AG10803 (cell line): Measurements from ENCODE around the gene NLRC5.
"Not testable (repeated sequence)": the region's sequence is repeated elsewhere in the genome, so short reads cannot be mapped to it uniquely, and the experiment has no call there.

ENCODE experiments used
- DNase-seq: peaks from one replicate; pipeline ENCODE4 v3.0.0; 2010; ENCODE audit warnings: low read depth
- H3K4me3 ChIP-seq: 2 replicates; pipeline ENCODE4 v1.5.1; 2011; ENCODE audit warnings: mild to moderate bottlenecking, low read length, control low read depth
- TF ChIP-seq, protein P1 (sequence below): conservative IDR thresholded peaks from 2 replicates; pipeline ENCODE4 v1.5.1; 2011; ENCODE audit warnings: mild to moderate bottlenecking, low read length, control low read depth, inconsistent platforms

Gene NLRC5

DNA sequence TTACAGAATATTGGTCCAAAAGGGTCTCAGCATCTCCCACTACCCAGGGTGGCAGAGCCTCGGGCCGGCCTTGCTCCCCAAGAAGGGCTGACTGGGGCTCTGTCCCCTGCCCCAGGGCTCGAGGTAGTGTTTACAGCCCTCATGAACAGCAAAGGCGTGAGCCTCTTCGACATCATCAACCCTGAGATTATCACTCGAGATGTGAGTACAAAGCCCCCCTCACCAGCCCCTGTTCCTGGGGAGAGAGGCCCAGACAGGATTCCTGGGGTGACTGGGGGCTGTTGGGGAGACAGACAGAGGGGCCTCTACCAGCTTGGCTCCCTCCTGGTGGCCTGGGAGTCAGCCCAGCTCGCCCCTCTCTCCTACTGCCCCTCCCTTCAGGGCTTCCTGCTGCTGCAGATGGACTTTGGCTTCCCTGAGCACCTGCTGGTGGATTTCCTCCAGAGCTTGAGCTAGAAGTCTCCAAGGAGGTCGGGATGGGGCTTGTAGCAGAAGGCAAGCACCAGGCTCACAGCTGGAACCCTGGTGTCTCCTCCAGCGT, 6.1 kb upstream of the NLRC5 start:
- DNase-seq: no peak

DNA sequence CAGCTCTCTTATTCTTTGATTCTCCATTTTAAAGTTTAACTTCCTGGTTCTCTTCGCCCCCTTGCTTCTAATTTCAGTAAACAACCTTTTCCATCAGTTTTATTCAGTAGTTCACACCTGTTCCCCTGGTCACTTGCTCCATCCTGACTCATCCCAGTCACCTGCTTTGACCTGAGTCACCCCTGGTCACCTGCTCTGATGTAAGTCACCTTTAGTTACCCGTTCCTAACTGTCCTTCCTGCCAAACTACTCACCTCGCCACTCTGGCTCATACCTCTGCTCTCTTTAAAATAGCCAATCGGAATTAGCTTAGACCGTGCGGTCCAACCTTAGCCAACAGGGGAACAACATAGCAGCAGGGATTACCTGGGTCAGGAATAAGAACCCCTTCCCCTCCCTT, 4.7 kb upstream of the NLRC5 start:
- no peak for DNase-seq
- H3K4me3 ChIP-seq: no peak overlapping the region
- TF ChIP-seq, protein P1, sequence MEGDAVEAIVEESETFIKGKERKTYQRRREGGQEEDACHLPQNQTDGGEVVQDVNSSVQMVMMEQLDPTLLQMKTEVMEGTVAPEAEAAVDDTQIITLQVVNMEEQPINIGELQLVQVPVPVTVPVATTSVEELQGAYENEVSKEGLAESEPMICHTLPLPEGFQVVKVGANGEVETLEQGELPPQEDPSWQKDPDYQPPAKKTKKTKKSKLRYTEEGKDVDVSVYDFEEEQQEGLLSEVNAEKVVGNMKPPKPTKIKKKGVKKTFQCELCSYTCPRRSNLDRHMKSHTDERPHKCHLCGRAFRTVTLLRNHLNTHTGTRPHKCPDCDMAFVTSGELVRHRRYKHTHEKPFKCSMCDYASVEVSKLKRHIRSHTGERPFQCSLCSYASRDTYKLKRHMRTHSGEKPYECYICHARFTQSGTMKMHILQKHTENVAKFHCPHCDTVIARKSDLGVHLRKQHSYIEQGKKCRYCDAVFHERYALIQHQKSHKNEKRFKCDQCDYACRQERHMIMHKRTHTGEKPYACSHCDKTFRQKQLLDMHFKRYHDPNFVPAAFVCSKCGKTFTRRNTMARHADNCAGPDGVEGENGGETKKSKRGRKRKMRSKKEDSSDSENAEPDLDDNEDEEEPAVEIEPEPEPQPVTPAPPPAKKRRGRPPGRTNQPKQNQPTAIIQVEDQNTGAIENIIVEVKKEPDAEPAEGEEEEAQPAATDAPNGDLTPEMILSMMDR: no peak

More for the DNA sequence above, 6.1 kb upstream of the NLRC5 start:
- TF ChIP-seq, protein P1: no peak
- no peak overlapping the region for H3K4me3 ChIP-seq

DNA sequence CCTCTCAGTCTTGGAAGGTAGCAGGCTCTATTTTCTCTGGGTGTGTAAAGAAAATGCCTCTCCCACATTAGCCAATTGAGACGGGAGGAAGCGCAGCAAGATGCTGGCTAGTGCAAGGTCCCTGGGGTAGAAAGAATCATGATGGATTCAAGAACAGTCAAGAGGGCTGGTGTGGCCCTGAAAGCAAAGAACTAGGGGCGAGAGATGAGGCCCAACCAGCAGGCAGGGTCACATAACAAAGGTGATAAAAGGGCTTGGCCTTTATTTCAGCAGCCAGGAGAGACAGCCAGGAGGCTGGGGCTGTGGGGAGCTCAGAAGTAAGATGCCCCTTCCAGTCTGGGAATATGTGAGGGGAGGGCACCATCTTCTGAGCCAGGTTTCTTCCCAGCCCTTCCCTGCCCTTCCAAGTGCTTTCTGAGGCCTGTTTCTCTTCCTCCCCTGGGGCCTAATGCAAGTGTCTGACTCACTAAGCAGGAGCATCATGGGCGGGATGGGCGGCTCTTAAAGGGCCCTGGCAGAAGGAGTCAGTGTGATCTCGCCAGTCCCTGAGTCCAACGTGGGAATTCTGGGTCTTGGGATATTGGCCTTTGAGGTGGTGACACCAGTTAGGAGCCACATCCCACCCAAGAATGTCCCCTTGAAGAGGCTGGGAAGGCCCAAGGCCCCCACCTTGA, 3.9 kb upstream of the NLRC5 start:
- TF ChIP-seq, protein P1: no peak
- DNase-seq: peak; percentile 88
- H3K4me3 ChIP-seq: no peak overlapping the region

DNA sequence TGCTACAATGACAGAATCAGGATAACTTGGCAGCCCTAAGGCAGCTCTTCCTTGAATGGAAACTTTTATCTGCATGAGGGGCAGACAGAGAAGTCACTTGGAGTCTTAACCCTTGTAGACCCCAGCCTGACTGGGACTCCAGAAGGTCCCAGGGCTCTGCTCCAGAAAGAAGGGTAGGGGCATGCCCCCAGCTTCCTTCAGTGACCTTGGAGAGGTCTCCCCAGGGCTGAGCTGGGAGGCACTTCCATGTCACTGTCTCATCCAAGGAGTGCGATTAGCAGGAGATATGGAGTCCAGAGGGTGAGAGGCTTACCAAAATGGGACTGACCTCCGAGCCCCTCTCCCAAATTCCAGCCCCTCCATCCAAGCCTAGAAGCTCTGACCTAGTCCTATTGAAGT, 3.4 kb upstream of the NLRC5 start:
- no peak overlapping the region for H3K4me3 ChIP-seq
- TF ChIP-seq, protein P1: no peak
- no peak for DNase-seq

DNA sequence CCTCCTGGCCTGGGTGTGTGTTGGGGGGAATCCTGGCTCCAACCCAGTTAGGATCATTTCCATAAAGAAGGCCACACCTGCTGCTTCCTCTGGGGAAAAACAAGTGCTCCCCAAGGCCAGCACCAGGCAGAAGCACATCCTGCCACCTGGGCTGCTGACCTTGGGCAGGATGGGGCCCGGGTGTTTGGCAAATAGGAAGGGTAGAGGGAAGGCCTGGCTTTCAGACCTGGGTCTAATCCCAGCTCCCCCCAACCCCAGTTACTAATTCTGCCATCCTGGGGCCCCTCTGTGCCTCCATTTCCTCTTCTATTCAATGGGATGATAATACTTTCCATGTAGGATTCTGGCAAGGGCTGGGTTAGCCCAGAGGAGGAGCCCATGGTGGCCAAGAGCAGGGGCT, 3.0 kb upstream of the NLRC5 start:
- TF ChIP-seq, protein P1: no peak
- no peak overlapping the region for H3K4me3 ChIP-seq
- no peak for DNase-seq

DNA sequence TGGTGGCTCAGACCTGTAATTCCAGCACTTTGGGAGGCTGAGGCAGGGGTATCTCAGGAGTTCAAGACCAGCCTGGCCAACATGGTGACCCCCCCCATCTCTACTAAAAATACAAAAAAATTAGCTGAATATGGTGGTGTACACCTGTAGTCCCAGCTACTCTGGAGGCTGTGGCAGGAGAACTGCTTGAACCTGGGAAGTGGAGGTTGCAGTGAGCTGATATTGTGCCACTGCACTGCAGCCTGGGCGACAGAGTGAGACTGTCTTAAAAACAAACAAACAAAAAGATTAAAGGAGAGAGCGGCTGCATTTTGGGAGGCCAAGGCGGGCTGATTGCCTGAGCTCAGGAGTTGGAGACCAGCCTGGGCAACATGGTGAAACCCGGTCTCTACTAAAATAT, 2.4 kb upstream of the NLRC5 start:
- not testable (repeated sequence) for DNase-seq, H3K4me3 ChIP-seq

DNA sequence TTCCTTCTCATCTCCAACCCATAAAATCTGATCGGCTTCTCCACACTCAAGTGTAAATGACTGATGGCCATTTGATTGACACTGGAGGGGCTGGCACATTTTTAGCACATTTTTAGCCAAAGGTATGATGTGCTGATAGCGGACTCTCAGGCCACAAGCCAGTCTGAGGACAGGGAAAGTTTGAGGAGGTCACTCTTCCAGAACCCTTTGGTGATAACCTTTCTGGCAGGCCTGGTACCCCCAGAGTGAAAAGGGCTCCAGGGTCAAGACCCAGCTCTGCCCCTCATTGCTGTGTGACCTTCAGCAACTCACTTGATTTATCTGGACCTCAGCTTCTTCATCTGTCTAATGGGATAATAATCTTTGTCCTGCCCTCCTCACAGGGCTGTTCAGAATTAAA, 1.7 kb upstream of the NLRC5 start:
- TF ChIP-seq, protein P1: no peak
- no peak overlapping the region for H3K4me3 ChIP-seq
- no peak for DNase-seq
